A673 (cell line): ENCODE measurements around the gene GRIN3A. TPM values are rescaled to one million over a fixed set of nuclear protein-coding genes. Genes with fewer than 3 reads are reported as not detected.

Experiments
- BruUV-seq: library from RNA; stranded (reverse); fragments of 400-500 nt; replicated peaks from 2 replicates; lab custom pipeline; 2021; lab: Mats Ljungman, UMichigan
- CTCF ChIA-PET: fragments of 300-600 bp; sonication (Branson Sonifier 250); formaldehyde crosslinking; loops from one replicate; lab custom pipeline; 2022; ENCODE audit warnings: antibody characterized with exemption; lab: Charles Lee
- POLR2A ChIA-PET: fragments of 300-600 bp; sonication (Branson Sonifier 250); formaldehyde crosslinking; loops from one replicate; lab custom pipeline; 2022; ENCODE audit warnings: antibody characterized with exemption; ENCODE audit not compliant: low non-redundant PET; lab: Charles Lee
- DNase-seq: peaks from one replicate; pipeline ENCODE4 v3.0.0-alpha.2; 2015; ENCODE audit warnings: low spot score
- H3K27ac ChIP-seq: fragments of 200-600 bp; sonication (generic); 2 replicates; pipeline ENCODE4 v1.5.1; 2016; ENCODE audit warnings: mixed run types, low read depth, mild to moderate bottlenecking, mixed read lengths, antibody characterized with exemption, low read length; ENCODE audit not compliant: poor library complexity, severe bottlenecking
- H3K27me3 ChIP-seq: fragments of 200-600 bp; sonication (generic); replicated peaks from 2 replicates; pipeline ENCODE4 v1.6.1; 2017; ENCODE audit warnings: mixed run types, low read depth, mild to moderate bottlenecking, mixed read lengths, antibody characterized with exemption, low read length; ENCODE audit not compliant: insufficient read depth, poor library complexity
- H3K36me3 ChIP-seq: fragments of 200-600 bp; sonication (generic); 2 replicates; pipeline ENCODE4 v1.6.1; 2016; ENCODE audit warnings: mixed run types, mild to moderate bottlenecking, mixed read lengths, antibody characterized with exemption, low read length; ENCODE audit not compliant: insufficient read depth, poor library complexity, severe bottlenecking
- H3K4me1 ChIP-seq: fragments of 200-600 bp; sonication (generic); 2 replicates; pipeline ENCODE4 v1.6.1; 2017; ENCODE audit warnings: mixed run types, mild to moderate bottlenecking, mixed read lengths, antibody characterized with exemption, low read length; ENCODE audit not compliant: insufficient read depth, poor library complexity, severe bottlenecking
- H3K4me3 ChIP-seq: fragments of 200-600 bp; sonication (generic); 2 replicates; pipeline ENCODE4 v1.5.1; 2016; ENCODE audit warnings: low read depth, mixed run types, mild to moderate bottlenecking, mixed read lengths, low read length; ENCODE audit not compliant: poor library complexity, severe bottlenecking
- H3K9me3 ChIP-seq: fragments of 200-600 bp; sonication (generic); 2 replicates; pipeline ENCODE4 v1.6.1; 2016; ENCODE audit warnings: mixed run types, low read depth, mild to moderate bottlenecking, mixed read lengths, antibody characterized with exemption, low read length; ENCODE audit not compliant: poor library complexity, severe bottlenecking
- EZH2 ChIP-seq: fragments of 200-600 bp; sonication (generic); IDR thresholded peaks from 2 replicates; pipeline ENCODE4 v1.6.1; 2017; ENCODE audit warnings: borderline replicate concordance, low read depth, mild to moderate bottlenecking, mixed read lengths, antibody characterized with exemption, low read length; ENCODE audit not compliant: poor library complexity, severe bottlenecking
- intact Hi-C: fragments of 100-400 bp; cut with micrococcal nuclease; formaldehyde crosslinking; loops from one replicate; pipeline ENCODE4 v1.10.0; 2022; ENCODE audit not compliant: unreplicated experiment
- total RNA-seq: library from RNA; stranded (reverse); gene quantifications from 2 replicates; pipeline ENCODE4 v1.2.3, GENCODE V29; 2021
- TF ChIP-seq, protein P1 (sequence below): fragments of 300-800, 200-600 bp; sonication (generic); conservative IDR thresholded peaks from 2 replicates; pipeline ENCODE4 v1.5.1; 2017; ENCODE audit warnings: low read depth, mild to moderate bottlenecking, antibody characterized with exemption, low read length, moderate library complexity, mixed read lengths

The GRIN3A gene
- total RNA-seq, 1 experiment from 2014 or later: not detected

DNA sequence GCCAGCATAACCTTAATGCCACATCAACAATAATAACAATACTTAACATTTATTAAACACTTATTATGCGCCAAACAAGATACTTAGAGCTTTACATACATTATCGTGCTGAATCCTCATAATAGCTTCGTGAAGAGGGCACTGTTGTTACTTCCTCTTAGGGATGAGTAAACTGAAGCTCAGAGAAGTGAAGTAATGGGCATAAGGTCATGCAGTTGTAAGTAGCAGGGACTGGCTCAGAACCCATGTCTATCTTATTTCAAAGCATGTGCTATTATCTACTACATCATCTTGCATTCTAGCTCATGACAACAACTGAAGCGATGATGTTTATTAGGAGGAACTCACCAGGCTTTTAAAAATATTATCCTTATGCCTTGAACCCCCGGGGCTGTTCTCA is 108.8 kb downstream of the GRIN3A start:
- H3K4me3 ChIP-seq: no peak overlapping the region
- no peaks in the 10 kb centered on the region for H3K36me3 ChIP-seq
- H3K27me3 ChIP-seq: no peaks in the 10 kb centered on the region
- TF ChIP-seq, protein P1, sequence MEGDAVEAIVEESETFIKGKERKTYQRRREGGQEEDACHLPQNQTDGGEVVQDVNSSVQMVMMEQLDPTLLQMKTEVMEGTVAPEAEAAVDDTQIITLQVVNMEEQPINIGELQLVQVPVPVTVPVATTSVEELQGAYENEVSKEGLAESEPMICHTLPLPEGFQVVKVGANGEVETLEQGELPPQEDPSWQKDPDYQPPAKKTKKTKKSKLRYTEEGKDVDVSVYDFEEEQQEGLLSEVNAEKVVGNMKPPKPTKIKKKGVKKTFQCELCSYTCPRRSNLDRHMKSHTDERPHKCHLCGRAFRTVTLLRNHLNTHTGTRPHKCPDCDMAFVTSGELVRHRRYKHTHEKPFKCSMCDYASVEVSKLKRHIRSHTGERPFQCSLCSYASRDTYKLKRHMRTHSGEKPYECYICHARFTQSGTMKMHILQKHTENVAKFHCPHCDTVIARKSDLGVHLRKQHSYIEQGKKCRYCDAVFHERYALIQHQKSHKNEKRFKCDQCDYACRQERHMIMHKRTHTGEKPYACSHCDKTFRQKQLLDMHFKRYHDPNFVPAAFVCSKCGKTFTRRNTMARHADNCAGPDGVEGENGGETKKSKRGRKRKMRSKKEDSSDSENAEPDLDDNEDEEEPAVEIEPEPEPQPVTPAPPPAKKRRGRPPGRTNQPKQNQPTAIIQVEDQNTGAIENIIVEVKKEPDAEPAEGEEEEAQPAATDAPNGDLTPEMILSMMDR: no peak
- TF ChIP-seq EZH2: no peak
- no peak for DNase-seq
- H3K9me3 ChIP-seq: no peaks in the 10 kb centered on the region
- H3K4me1 ChIP-seq: no peaks in the 10 kb centered on the region
- CTCF ChIA-PET: no interaction called here
- H3K27ac ChIP-seq: no peak overlapping the region
- no TSS peak for BruUV-seq
- POLR2A ChIA-PET: no interaction called here
- intact Hi-C loops: no loop called here

DNA sequence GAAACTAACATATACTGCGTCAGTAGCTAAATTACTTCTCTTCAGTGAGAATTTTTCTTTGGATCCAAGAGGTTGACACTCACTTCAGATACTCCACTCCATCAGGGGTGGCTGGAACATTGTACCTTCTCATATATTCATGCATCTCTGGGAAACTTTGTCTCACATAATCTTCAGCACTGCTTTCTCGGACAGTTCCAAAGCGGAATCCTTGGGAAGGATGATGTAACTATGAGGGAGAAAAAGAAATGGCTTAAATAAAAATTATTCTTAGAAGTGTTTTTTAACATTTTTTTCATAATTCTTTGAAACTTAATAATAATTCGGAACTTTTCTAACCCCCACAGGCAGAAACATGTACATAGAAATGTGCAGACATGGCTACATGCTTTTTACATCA is 110.3 kb downstream of the GRIN3A start:
- no peak overlapping the region for H3K27ac ChIP-seq
- BruUV-seq: no TSS peak
- no peaks in the 10 kb centered on the region for H3K9me3 ChIP-seq
- no peaks in the 10 kb centered on the region for H3K4me1 ChIP-seq
- TF ChIP-seq EZH2: no peak
- TF ChIP-seq, protein P1: no peak
- intact Hi-C loops: no loop called here
- DNase-seq: peak; percentile 9
- no peaks in the 10 kb centered on the region for H3K36me3 ChIP-seq
- H3K4me3 ChIP-seq: no peak overlapping the region
- POLR2A ChIA-PET: no interaction called here
- no peaks in the 10 kb centered on the region for H3K27me3 ChIP-seq
- CTCF ChIA-PET: no interaction called here

DNA sequence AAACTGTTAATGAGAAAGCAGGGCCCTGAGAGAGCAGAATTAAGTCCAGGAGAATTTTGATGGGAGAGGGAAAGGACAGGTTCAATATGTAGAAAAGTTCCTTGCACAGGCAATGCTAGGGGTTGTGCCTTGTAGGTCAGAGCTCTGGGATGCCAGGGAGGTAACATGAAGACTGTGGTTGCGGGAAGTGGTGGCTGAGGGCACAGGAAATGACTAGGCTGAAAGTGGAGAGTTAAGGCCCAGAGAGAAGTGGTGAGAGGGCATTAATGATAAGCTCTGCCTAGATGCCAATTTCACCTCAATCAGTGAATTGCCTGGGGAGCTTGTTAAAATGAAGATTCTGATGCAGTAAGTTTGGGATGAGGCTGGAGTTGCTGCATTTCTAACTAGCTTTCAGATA is 112.2 kb downstream of the GRIN3A start:
- TF ChIP-seq, protein P1: no peak
- TF ChIP-seq EZH2: no peak
- no peak for DNase-seq
- intact Hi-C loops: no loop called here
- H3K4me1 ChIP-seq: no peaks in the 10 kb centered on the region
- H3K36me3 ChIP-seq: no peaks in the 10 kb centered on the region
- CTCF ChIA-PET: no interaction called here
- H3K9me3 ChIP-seq: no peaks in the 10 kb centered on the region
- H3K27me3 ChIP-seq: no peaks in the 10 kb centered on the region
- POLR2A ChIA-PET: no interaction called here
- H3K4me3 ChIP-seq: no peak overlapping the region
- BruUV-seq: no TSS peak
- H3K27ac ChIP-seq: no peak overlapping the region
